ENCODE measurements around the gene KCNG4. TPM values are rescaled to one million over a fixed set of nuclear protein-coding genes. Genes with fewer than 3 reads are reported as not detected.

The KCNG4 gene
- total and polyA plus RNA-seq, 2 donors (not counting 3 experiments of a cell fraction or from before 2014, with no cell fraction given) = not detected

GRCh38 chr16:84271037-84271436 is 31.2 kb upstream of the KCNG4 start:
- POLR2A ChIA-PET = no interaction called here
- dilution Hi-C loops (cut with MboI; ENCODE audit: extremely low pct_ligation_motif_present, low sequenced_read_pairs) (no loop called here), intact Hi-C loops (cut with micrococcal nuclease) (no loop called here)
- Histone ChIP-seq H3K36me3 (ENCODE audit: control insufficient read depth in 2 of 2, extremely low read depth in 1 of 2, insufficient read depth in 2 of 2, low read length in 2 of 2) (no peaks in the 10 kb centered on the region), H4K20me1 (replicated peaks; ENCODE audit: control insufficient read depth, extremely low read depth, insufficient read depth, low read length) (no peaks in the 10 kb centered on the region), H3K27ac (ENCODE audit: insufficient read depth, low read depth, low read length) (no peak overlapping the region), H3K9me3 (replicated peaks; ENCODE audit: control insufficient read depth, insufficient read depth, low read length) (no peaks in the 10 kb centered on the region), H3K79me2 (ENCODE audit: control insufficient read depth, insufficient read depth, low read length) (no peaks in the 10 kb centered on the region), H3K9ac (replicated peaks; ENCODE audit: extremely low read depth, insufficient read depth, low read length) (no peak overlapping the region), H3K4me1 (ENCODE audit: control insufficient read depth, extremely low read depth, insufficient read depth, low read length) (no peaks in the 10 kb centered on the region), H2AFZ (ENCODE audit: low read depth, low read length) (no peak overlapping the region), H3K27me3 (ENCODE audit: control insufficient read depth in 2 of 2, insufficient read depth in 2 of 2, low read length in 2 of 2) (peaks cover 0 to 4% of the 10 kb centered on the region in 2 experiments), H3K4me2 (ENCODE audit: insufficient read depth, low read length) (no peak overlapping the region), H3K9me1 (replicated peaks; ENCODE audit: control insufficient read depth, extremely low read depth, insufficient read depth, low read length) (no peaks in the 10 kb centered on the region), H3K4me3 (replicated peaks in 1 of 3; ENCODE audit: insufficient read depth in 1 of 3, low read depth in 1 of 3, low read length in 3 of 3) (no peak overlapping the region)
- TF ChIP-seq MAX (IDR thresholded peaks at IDR 0.05; ENCODE audit: insufficient read depth, insufficient read length) (no peak), MYC (IDR thresholded peaks at IDR 0.05; ENCODE audit: low read depth, low read length) (no peak), POLR2AphosphoS5 (IDR thresholded peaks at IDR 0.05; ENCODE audit: insufficient read depth, low read depth, low read length) (no peak), POLR2A (IDR thresholded peaks at IDR 0.05; ENCODE audit: low read depth, low read length) (no peak), GATA2 (IDR thresholded peaks at IDR 0.05; ENCODE audit: insufficient read depth, insufficient read length, low read depth, low read length) (no peak), EZH2 (IDR thresholded peaks at IDR 0.05; ENCODE audit: borderline replicate concordance, low read depth, low read length, severe bottlenecking) (no peak), JUN (IDR thresholded peaks at IDR 0.05; ENCODE audit: borderline replicate concordance, insufficient read depth, insufficient read length, low read depth) (no peak), CTCF (IDR thresholded peaks at IDR 0.05; ENCODE audit: extremely low read depth in 1 of 2, insufficient read depth in 1 of 2, low read depth in 1 of 2, low read length in 2 of 2) (no peak), FOS (IDR thresholded peaks at IDR 0.05; ENCODE audit: borderline replicate concordance, insufficient read depth, low read length) (no peak)
- FAIRE-seq (no peak), DNase-seq (ENCODE audit: low read depth, low spot score) (no peak)
- BruUV-seq (replicated peaks) = no TSS peak
- CTCF ChIA-PET = no interaction called here
